SU-DHL-6 (cell line): Measurements from ENCODE around the gene TRIM75.

Source experiments
- H2AFZ ChIP-seq: fragments of 200-600 bp; sonication (generic); 2 replicates; pipeline ENCODE4 v1.6.1; 2014; ENCODE audit warnings: low read depth, mild to moderate bottlenecking, moderate library complexity, mixed read lengths, antibody characterized with exemption, low read length; ENCODE audit not compliant: severe bottlenecking
- H3F3A ChIP-seq: fragments of 200-600 bp; shearing (Covaris generic); 2 replicates; pipeline ENCODE4 v1.6.0; 2016; ENCODE audit warnings: antibody characterized with exemption, mild to moderate bottlenecking; ENCODE audit not compliant: insufficient read depth
- H3K27ac ChIP-seq: fragments of 200-600 bp; sonication (generic); 2 replicates; pipeline ENCODE4 v1.5.1; 2016; ENCODE audit warnings: low read depth, mild to moderate bottlenecking, low read length, moderate library complexity, mixed read lengths
- H3K27me3 ChIP-seq: fragments of 200-600 bp; sonication (generic), shearing (Covaris generic); 2 replicates; pipeline ENCODE4 v1.6.0; 2014; ENCODE audit warnings: mild to moderate bottlenecking, low read length
- H3K36me3 ChIP-seq: fragments of 200-600 bp; sonication (generic); 2 replicates; pipeline ENCODE4 v1.6.1; 2014; ENCODE audit warnings: mild to moderate bottlenecking, low read length, mixed read lengths
- H3K4me2 ChIP-seq: fragments of 300-600, 200-600 bp; shearing (Covaris generic), sonication (generic); 2 replicates; pipeline ENCODE4 v1.6.0; 2014; ENCODE audit warnings: low read length, low read depth, mild to moderate bottlenecking; ENCODE audit not compliant: poor library complexity, severe bottlenecking
- H3K4me3 ChIP-seq: fragments of 200-600 bp; sonication (generic); 2 replicates; pipeline ENCODE4 v1.5.1; 2014; ENCODE audit warnings: antibody characterized with exemption, low read length, mild to moderate bottlenecking, mixed read lengths; ENCODE audit not compliant: insufficient read depth, poor library complexity, severe bottlenecking
- H3K79me2 ChIP-seq: fragments of 200-600 bp; sonication (generic); 2 replicates; pipeline ENCODE4 v1.6.1; 2014; ENCODE audit warnings: mild to moderate bottlenecking, low read length, moderate library complexity; ENCODE audit not compliant: insufficient read depth
- H3K9ac ChIP-seq: fragments of 200-600 bp; sonication (generic); 2 replicates; pipeline ENCODE4 v1.7.0; 2014; ENCODE audit warnings: mild to moderate bottlenecking, low read length
- H3K9me2 ChIP-seq: fragments of 200-600 bp; sonication (generic); replicated peaks from 2 replicates; pipeline ENCODE4 v1.6.1; 2014; ENCODE audit warnings: low read length; ENCODE audit not compliant: insufficient read depth
- H3K9me3 ChIP-seq: fragments of 200-600 bp; sonication (generic); 2 replicates; pipeline ENCODE4 v1.6.1; 2014; ENCODE audit warnings: low read length, mixed read lengths; ENCODE audit not compliant: insufficient read depth
- H4K20me1 ChIP-seq: fragments of 200-600 bp; sonication (generic); 2 replicates; pipeline ENCODE4 v1.6.1; 2014; ENCODE audit warnings: low read depth, mild to moderate bottlenecking, antibody characterized with exemption, low read length, moderate library complexity, mixed read lengths
- EZH2phosphoT487 ChIP-seq: fragments of 200-600 bp; sonication (generic), shearing (Covaris generic); conservative IDR thresholded peaks from 2 replicates; pipeline ENCODE4 v1.6.1; 2018; ENCODE audit warnings: mild to moderate bottlenecking, antibody characterized with exemption, low read length, moderate library complexity, mixed read lengths
- TF ChIP-seq, protein P1 (sequence below): fragments of 200-600 bp; sonication (generic); IDR thresholded peaks from one replicate; pipeline ENCODE4 v1.5.1; 2017; ENCODE audit warnings: antibody characterized with exemption, mild to moderate bottlenecking, low read length, moderate library complexity; ENCODE audit not compliant: insufficient read depth, poor library complexity, severe bottlenecking

TRIM75 gene

DNA sequence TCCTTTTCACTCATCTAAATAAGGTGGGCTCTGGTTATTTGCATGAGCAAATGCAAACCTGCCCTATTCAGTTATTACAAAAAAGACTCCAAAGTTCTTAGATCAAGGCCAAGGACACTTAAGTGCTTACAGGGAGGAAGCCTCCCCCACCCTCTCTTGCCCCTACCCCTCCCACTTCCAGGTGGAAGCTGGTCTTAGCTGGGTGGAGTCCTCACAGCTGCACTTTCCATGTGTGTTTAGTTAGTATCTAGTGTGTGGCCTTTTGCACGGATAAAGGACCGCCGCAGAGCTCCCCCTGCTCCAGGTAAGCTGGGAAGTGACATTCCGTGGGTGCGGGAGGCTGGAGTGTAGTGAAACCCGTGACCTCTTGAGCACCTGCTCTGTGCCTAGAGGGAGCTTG is at the start of gene TRIM75:
Gene TRIM75, plus strand, starts transcription at position 222 of the 400 bp plus-strand sequence. CDS start 5,282 bp downstream, outside the sequence.
- Histone ChIP-seq H4K20me1 (no peaks in the 10 kb centered on the region), H3K27ac (no peak within 1 kb of the TSS), H3K4me3 (no peak within 1 kb of the TSS), H3K27me3 (no peaks in the 10 kb centered on the region), H3K36me3 (no peaks in the 10 kb centered on the region), H3K9me2 (no peaks in the 10 kb centered on the region), H3K9ac (no peak within 1 kb of the TSS), H3K9me3 (no peaks in the 10 kb centered on the region), H3F3A (no peaks in the 10 kb centered on the region), H3K79me2 (no peaks in the 10 kb centered on the region), H2AFZ (no peak within 1 kb of the TSS), H3K4me2 (no peak within 1 kb of the TSS)
- TF ChIP-seq, protein P1, sequence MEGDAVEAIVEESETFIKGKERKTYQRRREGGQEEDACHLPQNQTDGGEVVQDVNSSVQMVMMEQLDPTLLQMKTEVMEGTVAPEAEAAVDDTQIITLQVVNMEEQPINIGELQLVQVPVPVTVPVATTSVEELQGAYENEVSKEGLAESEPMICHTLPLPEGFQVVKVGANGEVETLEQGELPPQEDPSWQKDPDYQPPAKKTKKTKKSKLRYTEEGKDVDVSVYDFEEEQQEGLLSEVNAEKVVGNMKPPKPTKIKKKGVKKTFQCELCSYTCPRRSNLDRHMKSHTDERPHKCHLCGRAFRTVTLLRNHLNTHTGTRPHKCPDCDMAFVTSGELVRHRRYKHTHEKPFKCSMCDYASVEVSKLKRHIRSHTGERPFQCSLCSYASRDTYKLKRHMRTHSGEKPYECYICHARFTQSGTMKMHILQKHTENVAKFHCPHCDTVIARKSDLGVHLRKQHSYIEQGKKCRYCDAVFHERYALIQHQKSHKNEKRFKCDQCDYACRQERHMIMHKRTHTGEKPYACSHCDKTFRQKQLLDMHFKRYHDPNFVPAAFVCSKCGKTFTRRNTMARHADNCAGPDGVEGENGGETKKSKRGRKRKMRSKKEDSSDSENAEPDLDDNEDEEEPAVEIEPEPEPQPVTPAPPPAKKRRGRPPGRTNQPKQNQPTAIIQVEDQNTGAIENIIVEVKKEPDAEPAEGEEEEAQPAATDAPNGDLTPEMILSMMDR: no peak
- no peak for TF ChIP-seq EZH2phosphoT487

DNA sequence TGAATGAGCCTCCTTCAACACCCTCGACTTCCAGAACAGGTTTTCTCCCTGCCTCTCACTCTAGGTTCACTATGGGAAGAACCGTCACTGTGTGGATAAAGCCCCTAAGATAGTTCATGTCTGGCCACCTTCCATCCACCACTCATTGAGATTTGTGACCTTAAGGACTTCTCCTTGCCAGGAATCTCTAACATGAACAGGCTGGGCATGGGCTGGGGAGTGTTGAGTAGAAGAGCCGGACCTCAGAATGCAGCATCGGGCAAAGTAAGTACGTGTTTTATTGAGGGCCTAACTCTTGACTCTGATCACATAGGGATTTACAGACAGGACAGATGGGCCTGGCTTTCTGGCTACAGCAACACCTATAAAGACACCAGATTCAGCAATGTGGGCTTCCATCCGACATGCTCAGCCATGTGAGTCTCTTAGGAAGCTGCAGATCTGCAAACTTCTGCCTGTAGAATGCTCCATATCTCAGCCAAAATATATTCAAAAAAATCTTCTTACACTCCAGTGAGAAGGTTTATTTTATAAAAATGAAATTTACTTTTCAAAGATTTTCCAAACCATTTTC is 48.2 kb upstream of the TRIM75 start:
- Histone ChIP-seq H4K20me1 (no peaks in the 10 kb centered on the region), H3K9ac (no peak overlapping the region), H2AFZ (no peak overlapping the region), H3K27me3 (no peaks in the 10 kb centered on the region), H3K4me2 (no peak overlapping the region), H3K27ac (no peak overlapping the region), H3F3A (no peaks in the 10 kb centered on the region), H3K9me2 (no peaks in the 10 kb centered on the region), H3K36me3 (no peaks in the 10 kb centered on the region), H3K4me3 (no peak overlapping the region), H3K79me2 (no peaks in the 10 kb centered on the region), H3K9me3 (no peaks in the 10 kb centered on the region)
- TF ChIP-seq EZH2phosphoT487: no peak
- TF ChIP-seq, protein P1: no peak

DNA sequence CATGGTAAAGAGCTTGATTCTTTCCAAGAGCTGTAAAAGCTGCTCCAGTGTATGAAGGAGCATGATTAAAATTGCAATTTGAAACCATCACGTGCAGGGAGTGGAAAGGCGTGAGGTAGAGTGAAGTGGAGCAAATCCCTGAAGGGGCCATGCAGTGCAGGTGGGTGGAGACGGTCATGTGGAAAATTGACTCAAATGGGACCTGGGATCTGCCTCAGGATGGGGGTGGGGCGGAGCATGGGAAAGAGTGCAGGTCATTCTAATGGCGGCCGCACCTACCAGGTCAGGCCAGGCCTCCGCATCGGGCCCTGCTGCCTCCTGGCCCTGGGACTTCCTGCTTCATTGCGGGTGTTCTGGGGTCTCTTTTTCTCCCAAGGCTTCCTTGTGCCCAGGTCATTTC is 47.2 kb upstream of the TRIM75 start:
- H3K9me2 ChIP-seq: no peaks in the 10 kb centered on the region
- no peaks in the 10 kb centered on the region for H3F3A ChIP-seq
- no peaks in the 10 kb centered on the region for H3K27me3 ChIP-seq
- H3K9ac ChIP-seq: no peak overlapping the region
- no peaks in the 10 kb centered on the region for H3K79me2 ChIP-seq
- no peak overlapping the region for H3K27ac ChIP-seq
- TF ChIP-seq, protein P1: no peak
- no peak for TF ChIP-seq EZH2phosphoT487
- no peak overlapping the region for H2AFZ ChIP-seq
- H4K20me1 ChIP-seq: no peaks in the 10 kb centered on the region
- H3K9me3 ChIP-seq: no peaks in the 10 kb centered on the region
- H3K36me3 ChIP-seq: no peaks in the 10 kb centered on the region
- H3K4me2 ChIP-seq: no peak overlapping the region
- no peak overlapping the region for H3K4me3 ChIP-seq
